Fibroblast of pulmonary artery (primary cell): ENCODE measurements around the gene LARGE2.

ENCODE experiments used
- DNase-seq: peaks from one replicate; pipeline ENCODE4 v3.0.0-alpha.2; 2010; ENCODE audit warnings: low read depth
- H3K4me3 ChIP-seq: replicated peaks from 2 replicates; pipeline ENCODE4 v1.5.1; 2011; ENCODE audit warnings: low read depth, mild to moderate bottlenecking, control low read depth, low read length, moderate library complexity
- CTCF ChIP-seq: IDR thresholded peaks from 2 replicates; pipeline ENCODE4 v1.5.1; 2011; ENCODE audit warnings: mild to moderate bottlenecking, control low read depth, low read length, inconsistent platforms; ENCODE audit errors: missing control alignments

LARGE2 gene

DNA sequence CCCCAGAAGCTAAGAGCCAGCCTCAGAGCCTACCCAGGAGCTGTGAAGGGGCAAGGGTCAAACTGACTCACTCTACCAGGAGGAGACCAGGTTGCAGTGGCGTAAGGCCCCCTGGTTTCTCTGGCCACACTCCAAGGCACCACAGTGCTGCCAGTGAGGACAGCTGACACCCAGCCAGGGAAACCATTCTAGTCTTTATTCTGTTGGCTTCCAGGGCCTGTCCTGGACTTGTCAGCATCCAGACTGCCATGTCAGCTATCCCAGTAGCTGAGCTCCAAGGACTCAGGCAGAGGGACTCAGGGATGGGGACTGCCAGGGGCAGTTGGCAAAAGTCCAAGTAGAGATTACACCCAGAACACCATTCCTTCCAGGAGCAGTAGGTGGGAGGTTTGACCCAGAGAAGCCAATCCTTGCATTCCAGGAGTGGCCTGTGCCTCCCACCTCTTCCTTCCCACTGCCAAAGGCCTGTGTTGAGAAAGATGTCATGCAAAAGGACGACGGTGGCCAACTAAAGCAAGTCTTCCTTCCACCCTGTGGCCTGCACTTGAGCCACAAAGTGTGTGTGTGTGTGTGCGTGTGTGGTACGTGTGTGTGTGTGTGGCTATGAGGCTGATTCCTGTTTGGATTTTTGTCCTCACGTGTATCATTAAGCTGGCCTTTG is 40.6 kb upstream of the LARGE2 start:
- no peak for TF ChIP-seq CTCF
- DNase-seq = peak; percentile 29
- H3K4me3 ChIP-seq = no peak overlapping the region

- no peak for TF ChIP-seq CTCF
- H3K4me3 ChIP-seq = no peak overlapping the region
- no peak for DNase-seq
Measured at GRCh38 chr11:45884596-45885185, 37.8 kb upstream of the LARGE2 start.

DNA sequence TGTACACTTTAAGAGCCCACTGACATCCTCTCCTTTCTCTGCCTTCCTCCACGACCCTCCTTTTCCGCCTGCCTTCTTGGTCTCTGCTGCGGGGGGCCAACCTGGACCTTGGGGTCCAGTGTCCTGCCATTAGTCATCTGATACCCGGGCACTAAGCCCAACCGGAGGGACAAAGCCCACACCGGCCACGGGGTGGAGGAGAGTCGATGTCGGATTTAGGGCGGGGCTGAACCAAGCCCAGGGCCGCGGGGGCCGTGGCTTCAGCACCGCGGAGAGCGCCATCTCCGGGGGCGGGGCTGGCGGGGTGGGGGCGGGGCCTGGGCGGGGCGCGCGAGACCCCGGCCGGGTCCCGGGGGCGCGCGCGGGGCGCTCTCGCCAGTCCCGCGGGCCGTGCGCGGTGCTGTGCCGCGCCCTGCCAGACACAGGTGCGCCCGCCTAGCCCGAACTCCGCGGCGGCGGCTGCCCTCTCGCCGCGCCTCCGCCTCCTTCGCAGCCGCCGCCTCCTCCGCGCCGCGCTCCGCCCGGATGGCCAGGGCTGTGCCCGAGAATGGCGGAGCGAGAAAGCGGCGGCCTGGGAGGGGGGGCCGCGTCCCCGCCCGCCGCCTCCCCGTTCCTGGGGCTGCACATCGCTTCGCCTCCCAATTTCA is 37.1 kb upstream of the LARGE2 start, which contains the start of gene MAPK8IP1:
MAPK8IP1 (plus strand) TSS at position 378 of the 647 bp plus-strand sequence; CDS start at position 548, 170 bp downstream.
- TF ChIP-seq CTCF = no peak
- H3K4me3 ChIP-seq = peak within 1 kb of the TSS; percentile 43
- peak; percentile 36 for DNase-seq

GRCh38 chr11:45885921-45886721 is 36.3 kb upstream of the LARGE2 start:
- no peak for TF ChIP-seq CTCF
- H3K4me3 ChIP-seq = peak overlapping the region; percentile 43
- no peak for DNase-seq

- DNase-seq = no peak
- no peak overlapping the region for H3K4me3 ChIP-seq
- no peak for TF ChIP-seq CTCF
Measured at GRCh38 chr11:45886816-45887520, 35.5 kb upstream of the LARGE2 start.

GRCh38 chr11:45887587-45887986 is 34.9 kb upstream of the LARGE2 start:
- DNase-seq = no peak
- no peak for TF ChIP-seq CTCF
- H3K4me3 ChIP-seq = no peak overlapping the region
